H9 (cell line): ENCODE results near the gene OST4. TPM values are rescaled to one million over a fixed set of nuclear protein-coding genes. Genes with fewer than 3 reads are reported as not detected.

Experiments
- DNase-seq: peaks from one replicate; pipeline ENCODE4 v3.0.0-alpha.2; 2017
- H2AFZ ChIP-seq: one replicate; pipeline ENCODE4 v1.6.1; 2013; ENCODE audit warnings: mild to moderate bottlenecking, low read length, control low read depth, moderate library complexity
- H2AK5ac ChIP-seq: 2 replicates; pipeline ENCODE4 v1.6.1; 2013; ENCODE audit warnings: low read length, control low read depth, mixed read lengths; ENCODE audit not compliant: insufficient read length
- H2BK120ac ChIP-seq: one replicate; pipeline ENCODE4 v1.6.1; 2013; ENCODE audit warnings: low read depth, mild to moderate bottlenecking, low read length, control low read depth, inconsistent platforms; ENCODE audit not compliant: poor library complexity, severe bottlenecking
- H2BK12ac ChIP-seq: 2 replicates; pipeline ENCODE4 v1.6.1; 2013; ENCODE audit warnings: low read length, control low read depth, mixed read lengths, low read depth; ENCODE audit not compliant: insufficient read length
- H2BK15ac ChIP-seq: 2 replicates; pipeline ENCODE4 v1.6.1; 2013; ENCODE audit warnings: low read depth, low read length, control low read depth
- H2BK20ac ChIP-seq: one replicate; pipeline ENCODE4 v1.6.1; 2013; ENCODE audit warnings: low read depth, mild to moderate bottlenecking, low read length, control low read depth, inconsistent platforms; ENCODE audit not compliant: poor library complexity, severe bottlenecking
- H2BK5ac ChIP-seq: 2 replicates; pipeline ENCODE4 v1.6.1; 2013; ENCODE audit warnings: low read length, control low read depth, mixed read lengths; ENCODE audit not compliant: insufficient read length
- H3K14ac ChIP-seq: 2 replicates; pipeline ENCODE4 v1.6.1; 2013; ENCODE audit warnings: low read length, control low read depth; ENCODE audit not compliant: insufficient read depth
- H3K18ac ChIP-seq: 2 replicates; pipeline ENCODE4 v1.6.1; 2013; ENCODE audit warnings: low read depth, mild to moderate bottlenecking, mixed read lengths, low read length, control low read depth; ENCODE audit not compliant: insufficient read length
- H3K23ac ChIP-seq: 2 replicates; pipeline ENCODE4 v1.6.1; 2013; ENCODE audit warnings: low read length, control low read depth, mixed read lengths, low read depth; ENCODE audit not compliant: insufficient read length
- H3K23me2 ChIP-seq: 2 replicates; pipeline ENCODE4 v1.6.1; 2013; ENCODE audit warnings: low read depth, mild to moderate bottlenecking, mixed read lengths, low read length, control low read depth; ENCODE audit not compliant: insufficient read length, poor library complexity, severe bottlenecking
- H3K27ac ChIP-seq: 2 replicates; pipeline ENCODE4 v1.5.1; 2013; ENCODE audit warnings: low read length, control low read depth, mixed read lengths, low read depth; ENCODE audit not compliant: insufficient read length
- H3K27me3 ChIP-seq: 2 replicates; pipeline ENCODE4 v1.6.1; 2013; ENCODE audit warnings: low read length, control low read depth, inconsistent platforms; ENCODE audit not compliant: insufficient read depth
- H3K4ac ChIP-seq: 2 replicates; pipeline ENCODE4 v1.6.1; 2013; ENCODE audit warnings: low read depth, mild to moderate bottlenecking, control low read depth, inconsistent platforms, low read length, moderate library complexity
- H3K4me1 ChIP-seq: 2 replicates; pipeline ENCODE4 v1.6.1; 2013; ENCODE audit warnings: low read length, control low read depth, inconsistent platforms; ENCODE audit not compliant: insufficient read depth
- H3K4me2 ChIP-seq: 2 replicates; pipeline ENCODE4 v1.6.1; 2013; ENCODE audit warnings: low read length, control low read depth, mixed read lengths; ENCODE audit not compliant: insufficient read length, insufficient read depth
- H3K56ac ChIP-seq: 2 replicates; pipeline ENCODE4 v1.6.1; 2013; ENCODE audit warnings: low read depth, mild to moderate bottlenecking, mixed read lengths, low read length, control low read depth; ENCODE audit not compliant: insufficient read length
- H3K79me1 ChIP-seq: 2 replicates; pipeline ENCODE4 v1.6.1; 2013; ENCODE audit warnings: low read depth, mild to moderate bottlenecking, moderate library complexity, low read length, control low read depth, inconsistent platforms; ENCODE audit not compliant: insufficient read depth, poor library complexity, severe bottlenecking
- H3K79me2 ChIP-seq: 2 replicates; pipeline ENCODE4 v1.6.1; 2013; ENCODE audit warnings: low read length, control low read depth, inconsistent platforms; ENCODE audit not compliant: insufficient read depth
- H3K9ac ChIP-seq: 2 replicates; pipeline ENCODE4 v1.6.1; 2013; ENCODE audit warnings: low read length, control low read depth, mixed read lengths; ENCODE audit not compliant: insufficient read length; ENCODE audit errors: extremely low read depth
- H3K9me3 ChIP-seq: one replicate; pipeline ENCODE4 v1.6.1; 2013; ENCODE audit warnings: low read depth, low read length, inconsistent platforms; ENCODE audit not compliant: control insufficient read depth
- H3T11ph ChIP-seq: one replicate; pipeline ENCODE4 v1.6.1; 2013; ENCODE audit warnings: mild to moderate bottlenecking, low read length, control low read depth, inconsistent platforms
- H4K20me1 ChIP-seq: one replicate; pipeline ENCODE4 v1.6.1; 2013; ENCODE audit not compliant: control insufficient read depth, insufficient read length, insufficient read depth
- H4K5ac ChIP-seq: 2 replicates; pipeline ENCODE4 v1.6.1; 2013; ENCODE audit warnings: low read depth, mild to moderate bottlenecking, mixed read lengths, low read length, control low read depth; ENCODE audit not compliant: insufficient read length
- H4K8ac ChIP-seq: replicated peaks from 2 replicates; pipeline ENCODE4 v1.6.1; 2013; ENCODE audit warnings: low read length, control low read depth, mixed read lengths, low read depth; ENCODE audit not compliant: insufficient read length
- H4K91ac ChIP-seq: 2 replicates; pipeline ENCODE4 v1.6.1; 2013; ENCODE audit warnings: low read depth, mild to moderate bottlenecking, moderate library complexity, mixed read lengths, low read length, control low read depth; ENCODE audit not compliant: insufficient read length
- H3K27ac Mint-ChIP-seq, 3 experiments: 2 replicates in 2 of 3; 3 replicates in 1 of 3; pipeline ENCODE4 v1.8.0; 2020 to 2021; ENCODE audit warnings: mixed read lengths in 3 of 3, mild to moderate bottlenecking in 1 of 3, moderate library complexity in 1 of 3
- H3K27me3 Mint-ChIP-seq: 2 replicates; pipeline ENCODE4 v1.8.0; 2021; ENCODE audit warnings: low read depth, mild to moderate bottlenecking, moderate library complexity, mixed read lengths
- H3K36me3 Mint-ChIP-seq, 3 experiments: 2 replicates in 2 of 3; 3 replicates in 1 of 3; pipeline ENCODE4 v1.8.0; 2020 to 2021; ENCODE audit warnings: low read depth in 3 of 3, mixed read lengths in 3 of 3; ENCODE audit not compliant: insufficient read depth in 1 of 3
- H3K4me1 Mint-ChIP-seq, 2 experiments: 2 replicates each; pipeline ENCODE4 v1.8.0; 2020; ENCODE audit warnings: mixed read lengths in 2 of 2
- H3K4me3 Mint-ChIP-seq, 2 experiments: 2 replicates in 1 of 2; 3 replicates in 1 of 2; pipeline ENCODE4 v1.8.0; 2020 to 2021; ENCODE audit warnings: mild to moderate bottlenecking in 2 of 2, mixed read lengths in 2 of 2, moderate library complexity in 1 of 2
- H3K9me3 Mint-ChIP-seq, 2 experiments: 2 replicates in 1 of 2; 3 replicates in 1 of 2; pipeline ENCODE4 v1.8.0; 2020; ENCODE audit warnings: mild to moderate bottlenecking in 2 of 2, mixed read lengths in 2 of 2, moderate library complexity in 1 of 2
- CTCF ChIP-seq: fragments of 200-600 bp; sonication (generic); conservative IDR thresholded peaks from 3 replicates; pipeline ENCODE4 v1.8.0; 2021; ENCODE audit warnings: antibody characterized with exemption, mild to moderate bottlenecking
- WGBS: extraction: QIAGEN DNeasy Blood & Tissue Kit; methylation state at CpG from one replicate; pipeline ENCODE4 v1.1.7; 2013; ENCODE audit warnings: missing lambda C conversion rate, low lambda C conversion rate, mixed read lengths; ENCODE audit not compliant: insufficient read length; ENCODE audit errors: extremely low coverage; 5-methylcytosine and 5-hydroxymethylcytosine counted together
- total RNA-seq: library from RNA; stranded (reverse); gene quantifications from 2 replicates; pipeline ENCODE4 v1.2.1, GENCODE V29; 2021

The OST4 gene
- total RNA-seq, 1 experiment from 2014 or later: 215 TPM

GRCh38 chr2:27021253-27022049, 50.0 kb downstream of the OST4 start:
- Histone ChIP-seq H3K9me3 (no peaks in the 10 kb centered on the region), H3K4me2 (no peak overlapping the region), H3T11ph (no peak overlapping the region), H3K23me2 (no peaks in the 10 kb centered on the region), H3K27ac (no peak overlapping the region), H3K27me3 (no peaks in the 10 kb centered on the region; the same call in 1 of the 2 replicates), H3K14ac (no peak overlapping the region), H3K23ac (no peak overlapping the region), H3K9ac (no peak overlapping the region), H3K56ac (no peak overlapping the region), H4K91ac (no peak overlapping the region), H2AFZ (no peak overlapping the region), H3K79me2 (no peaks in the 10 kb centered on the region), H2BK15ac (no peak overlapping the region), H2BK120ac (no peak overlapping the region), H4K5ac (no peak overlapping the region), H2BK20ac (no peak overlapping the region), H3K18ac (no peak overlapping the region), H2BK12ac (no peak overlapping the region), H2AK5ac (no peak overlapping the region), H3K4me1 (peaks cover 2% of the 10 kb centered on the region; the same call in 1 of the 2 replicates), H3K79me1 (no peaks in the 10 kb centered on the region), H2BK5ac (no peak overlapping the region), H4K20me1 (no peaks in the 10 kb centered on the region), H4K8ac (no peak overlapping the region), H3K4ac (no peak overlapping the region)
- Mint-ChIP-seq H3K27ac (no peak overlapping the region; a peak in 1 of 7 replicates), H3K4me3 (no peak overlapping the region; a peak in 1 of 5 replicates), H3K27me3 (peaks cover 4% of the 10 kb centered on the region), H3K4me1 (peaks cover 7 to 16% of the 10 kb centered on the region in 2 experiments), H3K9me3 (no peaks in the 10 kb centered on the region; a peak in 1 of 5 replicates), H3K36me3 (peaks cover 0 to 7% (median 0%) of the 10 kb centered on the region in 3 experiments; a peak in 4 of 7 replicates)
- no peak for DNase-seq
- WGBS: no CpG with 5 or more reads among the region's 11 CpGs
- no peak for TF ChIP-seq CTCF

Other genes with a start within 250 kb of the OST4 start
- gene DPYSL5, start 223.5 kb downstream of the OST4 start, total RNA-seq: 6.4 and 6.9 TPM in 2 replicates
- gene MAPRE3, start 101.0 kb downstream of the OST4 start, total RNA-seq: 1.9 and 2.0 TPM in 2 replicates
- gene TMEM214, start 38.7 kb downstream of the OST4 start, total RNA-seq: 53.9 and 55.3 TPM in 2 replicates
- gene AGBL5, start 20.0 kb downstream of the OST4 start, total RNA-seq: 55.4 and 58.3 TPM in 2 replicates
- gene EMILIN1, start 7.0 kb upstream of the OST4 start, total RNA-seq: 1.2 and 1.8 TPM in 2 replicates
- 12.1 and 12.2 TPM in 2 replicates for gene KHK, start 15.1 kb upstream of the OST4 start, total RNA-seq
- gene CGREF1, start 47.5 kb upstream of the OST4 start, total RNA-seq: 1.4 and 2.1 TPM in 2 replicates
- 0.31 and 0.61 TPM in 2 replicates for gene ABHD1, start 52.2 kb upstream of the OST4 start, total RNA-seq
- 43.6 and 45.6 TPM in 2 replicates for gene PREB, start 63.0 kb upstream of the OST4 start, total RNA-seq
- not detected in 2 replicates for gene PRR30, start 67.8 kb upstream of the OST4 start, total RNA-seq
- gene TCF23, start 77.3 kb upstream of the OST4 start, total RNA-seq: not detected in 2 replicates
- 106 and 108 TPM in 2 replicates for gene ATRAID, start 140.4 kb upstream of the OST4 start, total RNA-seq
- 112 and 122 TPM in 2 replicates for gene SLC5A6, start 140.6 kb upstream of the OST4 start, total RNA-seq
- gene CAD, start 145.7 kb upstream of the OST4 start, total RNA-seq: 117 and 130 TPM in 2 replicates
- 2.5 and 3.4 TPM in 2 replicates for gene SLC30A3, start 191.4 kb upstream of the OST4 start, total RNA-seq
- 0.37 and 0.44 TPM in 2 replicates for gene DNAJC5G, start 203.8 kb upstream of the OST4 start, total RNA-seq
- gene TRIM54, start 210.8 kb upstream of the OST4 start, total RNA-seq: 4.6 and 5.0 TPM in 2 replicates
- gene UCN, start 236.8 kb upstream of the OST4 start, total RNA-seq: 0.77 and 1.5 TPM in 2 replicates